ENCODE results near the gene HSD17B10.

DNA sequence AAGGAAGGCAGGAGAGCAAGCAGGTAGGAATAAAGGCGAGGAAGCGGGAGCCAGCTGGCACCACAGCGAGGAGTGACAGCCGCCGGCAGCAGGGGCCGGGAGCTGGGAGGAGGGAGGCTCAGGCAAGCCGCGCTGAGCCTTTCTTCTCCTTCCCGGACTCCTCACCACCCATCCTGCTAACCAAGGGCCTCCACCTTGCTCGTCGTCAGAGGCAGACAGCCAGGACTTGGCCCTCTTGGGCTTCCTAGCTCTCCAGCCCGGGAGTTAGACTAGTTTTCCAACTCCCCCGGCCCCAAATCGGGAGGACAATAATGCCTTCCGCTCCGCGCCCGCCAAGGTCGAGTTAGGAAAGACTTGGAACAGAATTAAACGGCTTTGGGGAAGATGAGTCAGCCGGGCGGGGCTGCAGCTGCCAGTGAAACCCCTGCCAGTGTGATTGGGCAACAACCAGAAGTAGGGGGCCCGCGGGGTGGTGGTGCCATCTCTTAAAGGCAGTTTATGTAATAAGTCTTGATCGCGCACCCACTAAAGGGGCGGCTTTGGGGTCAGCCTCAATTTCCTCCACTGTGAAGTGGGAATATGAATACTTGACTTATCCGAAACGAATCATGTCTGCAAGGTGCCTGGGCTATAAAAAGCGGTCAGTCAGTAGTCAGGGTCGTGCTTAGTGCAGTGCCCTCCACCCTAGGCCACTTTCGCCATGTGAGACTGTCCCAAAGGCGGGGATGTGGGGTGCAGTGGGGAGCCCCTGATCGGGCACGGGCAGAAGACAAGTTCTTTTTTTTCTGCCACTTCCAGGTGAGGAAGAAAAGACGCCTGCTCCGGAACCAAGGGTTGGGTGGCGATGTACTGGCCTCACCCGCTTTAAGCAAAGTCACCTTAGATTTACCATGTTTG lies 6.7 kb upstream of the HSD17B10 start:
- TF ChIP-seq, protein P1, sequence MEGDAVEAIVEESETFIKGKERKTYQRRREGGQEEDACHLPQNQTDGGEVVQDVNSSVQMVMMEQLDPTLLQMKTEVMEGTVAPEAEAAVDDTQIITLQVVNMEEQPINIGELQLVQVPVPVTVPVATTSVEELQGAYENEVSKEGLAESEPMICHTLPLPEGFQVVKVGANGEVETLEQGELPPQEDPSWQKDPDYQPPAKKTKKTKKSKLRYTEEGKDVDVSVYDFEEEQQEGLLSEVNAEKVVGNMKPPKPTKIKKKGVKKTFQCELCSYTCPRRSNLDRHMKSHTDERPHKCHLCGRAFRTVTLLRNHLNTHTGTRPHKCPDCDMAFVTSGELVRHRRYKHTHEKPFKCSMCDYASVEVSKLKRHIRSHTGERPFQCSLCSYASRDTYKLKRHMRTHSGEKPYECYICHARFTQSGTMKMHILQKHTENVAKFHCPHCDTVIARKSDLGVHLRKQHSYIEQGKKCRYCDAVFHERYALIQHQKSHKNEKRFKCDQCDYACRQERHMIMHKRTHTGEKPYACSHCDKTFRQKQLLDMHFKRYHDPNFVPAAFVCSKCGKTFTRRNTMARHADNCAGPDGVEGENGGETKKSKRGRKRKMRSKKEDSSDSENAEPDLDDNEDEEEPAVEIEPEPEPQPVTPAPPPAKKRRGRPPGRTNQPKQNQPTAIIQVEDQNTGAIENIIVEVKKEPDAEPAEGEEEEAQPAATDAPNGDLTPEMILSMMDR (IDR thresholded peaks at IDR 0.05; ENCODE audit: poor library complexity, severe bottlenecking): no peak
- TF ChIP-seq REST (IDR thresholded peaks at IDR 0.05; ENCODE audit: borderline replicate concordance): no peak
